RWPE2 (cell line): ENCODE data around the gene ADRB2.

Experiments
- ATAC-seq: fragments of 200-7000 bp; cut with Tn5 transposase; 3 replicates; pipeline ENCODE4 v1.9.1; 2021; ENCODE audit warnings: low read depth
- DNase-seq: peaks from one replicate; pipeline ENCODE4 v3.0.0-alpha.2; 2020; ENCODE audit warnings: low spot score
- H3K27ac ChIP-seq: fragments of 450-650 bp; 2 replicates; pipeline ENCODE4 v1.5.1; 2017; ENCODE audit warnings: mild to moderate bottlenecking; ENCODE audit not compliant: poor library complexity, severe bottlenecking
- H3K27me3 ChIP-seq: fragments of 250-450 bp; sonication (Bioruptor Pico); 2 replicates; pipeline ENCODE4 v1.5.1; 2021; ENCODE audit warnings: mild to moderate bottlenecking, moderate library complexity; ENCODE audit not compliant: insufficient read depth, poor library complexity, severe bottlenecking
- H3K36me3 ChIP-seq: fragments of 250-450 bp; sonication (Bioruptor Pico); 2 replicates; pipeline ENCODE4 v1.5.1; 2020; ENCODE audit warnings: low read depth, mild to moderate bottlenecking, moderate library complexity
- H3K4me1 ChIP-seq: fragments of 250-450 bp; sonication (Bioruptor Pico); 2 replicates; pipeline ENCODE4 v1.5.1; 2021; ENCODE audit warnings: mild to moderate bottlenecking, moderate library complexity; ENCODE audit not compliant: insufficient read depth, poor library complexity, severe bottlenecking
- H3K4me3 ChIP-seq: fragments of 250-450 bp; sonication (Bioruptor Pico); 2 replicates; pipeline ENCODE4 v1.5.1; 2021; ENCODE audit warnings: mild to moderate bottlenecking, moderate library complexity; ENCODE audit not compliant: severe bottlenecking
- H3K9me3 ChIP-seq: fragments of 250-450 bp; sonication (Bioruptor Pico); 2 replicates; pipeline ENCODE4 v1.5.1; 2021; ENCODE audit warnings: mild to moderate bottlenecking, moderate library complexity; ENCODE audit not compliant: severe bottlenecking
- CTCF ChIP-seq: fragments of 450-650 bp; IDR thresholded peaks from one replicate; pipeline ENCODE4 v1.5.1; 2017; ENCODE audit warnings: mild to moderate bottlenecking, moderate library complexity; ENCODE audit not compliant: poor library complexity, severe bottlenecking

ADRB2 gene

GRCh38 chr5:148804393-148804792 is 22.0 kb upstream of the ADRB2 start:
- H3K4me3 ChIP-seq, result no peak overlapping the region
- no peaks in the 10 kb centered on the region for H3K9me3 ChIP-seq
- no peaks in the 10 kb centered on the region for H3K27me3 ChIP-seq
- H3K27ac ChIP-seq, result no peak overlapping the region
- TF ChIP-seq CTCF, result no peak
- H3K4me1 ChIP-seq, result peaks cover 9% of the 10 kb centered on the region
- DNase-seq (no peak), ATAC-seq (no peak)
- H3K36me3 ChIP-seq, result no peaks in the 10 kb centered on the region

- no peak overlapping the region for H3K27ac ChIP-seq
- no peak for DNase-seq
- H3K4me1 ChIP-seq, result peaks cover 14% of the 10 kb centered on the region
- H3K4me3 ChIP-seq, result no peak overlapping the region
- no peak for ATAC-seq
- H3K9me3 ChIP-seq, result no peaks in the 10 kb centered on the region
- no peaks in the 10 kb centered on the region for H3K36me3 ChIP-seq
- TF ChIP-seq CTCF, result no peak
- no peaks in the 10 kb centered on the region for H3K27me3 ChIP-seq
These were observed 20.8 kb upstream of the ADRB2 start for GRCh38 chr5:148805326-148806290.

- H3K9me3 ChIP-seq, result no peaks in the 10 kb centered on the region
- no peak; the same call in 2 of the 3 replicates for ATAC-seq
- no peaks in the 10 kb centered on the region for H3K27me3 ChIP-seq
- peaks cover 14% of the 10 kb centered on the region for H3K4me1 ChIP-seq
- TF ChIP-seq CTCF, result no peak
- H3K27ac ChIP-seq, result no peak overlapping the region
- H3K36me3 ChIP-seq, result no peaks in the 10 kb centered on the region
- H3K4me3 ChIP-seq, result no peak overlapping the region
- DNase-seq, result no peak
These were observed 19.9 kb upstream of the ADRB2 start for GRCh38 chr5:148806520-148806931.

DNA sequence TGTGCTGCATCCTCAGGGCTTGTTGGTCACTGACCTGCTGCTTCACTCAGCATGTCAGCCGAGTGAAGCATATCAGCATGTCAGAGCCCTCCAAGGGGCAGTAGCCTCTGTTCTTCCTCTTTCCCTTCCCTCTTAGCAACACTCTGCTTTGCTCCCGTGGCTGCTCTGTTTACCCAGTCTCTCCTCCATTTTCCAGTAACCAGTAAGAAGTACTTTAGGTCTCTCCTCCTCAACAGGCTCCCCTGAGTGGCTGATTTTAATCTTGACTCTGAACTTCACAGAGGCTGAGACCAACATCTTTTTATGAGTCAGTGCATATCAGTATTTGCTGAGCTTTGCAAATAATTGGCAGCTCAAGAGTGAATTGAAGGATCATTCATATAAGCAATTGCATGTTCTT is 18.6 kb upstream of the ADRB2 start:
- Histone ChIP-seq H3K27me3 (no peaks in the 10 kb centered on the region), H3K9me3 (no peaks in the 10 kb centered on the region), H3K4me1 (peaks cover 14% of the 10 kb centered on the region), H3K27ac (no peak overlapping the region), H3K4me3 (no peak overlapping the region), H3K36me3 (no peaks in the 10 kb centered on the region)
- TF ChIP-seq CTCF, result no peak
- DNase-seq, result no peak
- ATAC-seq, result peak; percentile 20; the same call in 2 of the 3 replicates
